Body of pancreas (tissue), 4 donors: Measurements from ENCODE around the gene DCTN4.

Source experiments
- POLR2A ChIP-seq, 3 donors: fragments of 450-650 bp; IDR thresholded peaks; one replicate each; pipeline ENCODE4 v1.6.1; 2016; ENCODE audit warnings: antibody characterized with exemption in 3 of 3, mild to moderate bottlenecking in 2 of 3
- TF ChIP-seq, protein P1 (sequence below), 7 experiments: fragments of 450-650 bp in 4 of 7; fragments of 200-600 bp in 3 of 7; sonication (generic) in 3 of 7; IDR thresholded peaks; one replicate each; pipeline ENCODE4 v1.5.1; 2016 to 2019; ENCODE audit warnings: antibody characterized with exemption in 7 of 7

DNA sequence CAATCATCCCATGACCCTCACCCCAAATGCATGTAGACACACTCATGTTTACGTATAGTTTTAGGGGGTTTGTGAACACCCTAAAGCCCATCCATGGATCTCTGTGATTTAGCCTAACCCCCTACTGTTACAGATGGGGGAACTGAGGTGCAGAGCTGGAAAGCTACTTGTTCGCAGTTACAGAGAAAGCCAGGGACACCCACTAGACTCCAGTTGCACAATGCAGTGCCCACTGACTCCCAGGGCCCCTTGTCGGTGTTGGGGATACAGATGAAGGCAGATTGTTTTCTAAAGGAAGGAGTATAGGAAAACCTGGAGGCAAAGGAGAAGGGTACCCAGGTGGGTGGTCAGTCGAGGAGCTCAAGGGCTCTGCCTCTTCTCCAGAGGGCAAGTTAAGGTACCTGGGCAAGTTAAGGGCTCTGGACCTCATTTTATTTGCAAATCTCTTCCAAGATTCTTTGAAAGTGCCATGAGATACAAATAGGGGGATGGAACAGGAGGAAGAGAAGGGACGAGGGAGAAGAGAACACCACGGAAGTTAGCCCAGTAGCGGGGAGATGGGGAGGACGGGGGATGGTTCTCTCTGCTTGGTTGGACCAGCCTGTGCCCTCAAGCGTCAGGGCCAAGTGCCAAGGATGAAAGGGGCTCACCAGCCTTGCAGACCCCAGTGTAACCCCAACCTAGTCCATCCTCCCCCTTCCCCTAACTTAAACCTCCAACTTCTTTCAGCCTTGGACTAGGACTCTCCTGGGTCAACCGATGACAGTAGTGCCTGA is 96.8 kb downstream of the DCTN4 start:
- TF ChIP-seq, protein P1, sequence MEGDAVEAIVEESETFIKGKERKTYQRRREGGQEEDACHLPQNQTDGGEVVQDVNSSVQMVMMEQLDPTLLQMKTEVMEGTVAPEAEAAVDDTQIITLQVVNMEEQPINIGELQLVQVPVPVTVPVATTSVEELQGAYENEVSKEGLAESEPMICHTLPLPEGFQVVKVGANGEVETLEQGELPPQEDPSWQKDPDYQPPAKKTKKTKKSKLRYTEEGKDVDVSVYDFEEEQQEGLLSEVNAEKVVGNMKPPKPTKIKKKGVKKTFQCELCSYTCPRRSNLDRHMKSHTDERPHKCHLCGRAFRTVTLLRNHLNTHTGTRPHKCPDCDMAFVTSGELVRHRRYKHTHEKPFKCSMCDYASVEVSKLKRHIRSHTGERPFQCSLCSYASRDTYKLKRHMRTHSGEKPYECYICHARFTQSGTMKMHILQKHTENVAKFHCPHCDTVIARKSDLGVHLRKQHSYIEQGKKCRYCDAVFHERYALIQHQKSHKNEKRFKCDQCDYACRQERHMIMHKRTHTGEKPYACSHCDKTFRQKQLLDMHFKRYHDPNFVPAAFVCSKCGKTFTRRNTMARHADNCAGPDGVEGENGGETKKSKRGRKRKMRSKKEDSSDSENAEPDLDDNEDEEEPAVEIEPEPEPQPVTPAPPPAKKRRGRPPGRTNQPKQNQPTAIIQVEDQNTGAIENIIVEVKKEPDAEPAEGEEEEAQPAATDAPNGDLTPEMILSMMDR (IDR thresholded peaks at IDR 0.05), result no peak
- no peak for TF ChIP-seq POLR2A (IDR thresholded peaks at IDR 0.05)
